Measurements from ENCODE around the gene TBR1. TPM values are rescaled to one million over a fixed set of nuclear protein-coding genes. Genes with fewer than 3 reads are reported as not detected.

The TBR1 gene
- total and polyA plus RNA-seq, 8 donors: not detected

- intact Hi-C loops (cut with DNase I; ENCODE audit: low total_unique reads): no loop called here
- whole genome bisulfite sequencing, 5 donors: 4 to 26% (median 6%) methylated on average over 15 to 125 of the region's 125 CpGs
- H3K27me3 ChIP-seq: peaks cover 60 to 100% (median 94%) of the 10 kb centered on the region in 3 donors
- DNase-seq: peak in 1 of 2 donors; percentile 64
- H3K27ac ChIP-seq: no peak overlapping the region
- peaks cover 17 to 38% (median 27%) of the 10 kb centered on the region in 4 donors for H3K4me1 ChIP-seq
- no peaks in the 10 kb centered on the region for H3K36me3 ChIP-seq
- H3K4me3 ChIP-seq: peak overlapping the region; percentile 19 to 47 (median 37)
- TF ChIP-seq POLR2AphosphoS5 (IDR thresholded peaks at IDR 0.05): no peak
- TF ChIP-seq POLR2A (IDR thresholded peaks at IDR 0.05): no peak
- no peak for TF ChIP-seq EP300 (IDR thresholded peaks at IDR 0.05)
- TF ChIP-seq CTCF (IDR thresholded peaks at IDR 0.05): no peak
- peaks cover 0 to 17% (median 3%) of the 10 kb centered on the region in 4 donors for H3K9me3 ChIP-seq
Observed at GRCh38 chr2:161423421-161424393, 7.6 kb downstream of the TBR1 start.

DNA sequence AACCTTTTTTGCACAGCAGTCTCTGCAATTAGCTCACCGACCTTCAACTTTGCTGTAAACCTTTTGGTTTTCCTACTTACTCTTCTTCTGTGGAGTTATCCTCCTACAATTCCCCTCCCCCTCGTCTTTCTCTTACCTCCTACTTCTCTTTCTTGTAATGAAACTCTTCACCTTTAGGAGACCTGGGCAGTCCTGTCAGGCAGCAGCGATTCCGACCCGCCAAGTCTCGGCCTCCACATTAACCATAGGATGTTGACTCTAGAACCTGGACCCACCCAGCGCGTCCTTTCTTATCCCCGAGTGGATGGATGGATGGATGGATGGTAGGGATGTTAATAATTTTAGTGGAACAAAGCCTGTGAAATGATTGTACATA lies 8.3 kb downstream of the TBR1 start:
- no peaks in the 10 kb centered on the region for H3K36me3 ChIP-seq
- no peak overlapping the region for H3K27ac ChIP-seq
- TF ChIP-seq CTCF (IDR thresholded peaks at IDR 0.05) (no peak), EP300 (IDR thresholded peaks at IDR 0.05) (no peak), POLR2AphosphoS5 (IDR thresholded peaks at IDR 0.05) (no peak)
- intact Hi-C loops (cut with DNase I; ENCODE audit: low total_unique reads): no loop called here
- peak in 1 of 2 donors; percentile 19 for DNase-seq
- WGBS, 5 donors: 11 to 20% (median 17%) methylated on average over 9 of the region's 9 CpGs
- H3K4me3 ChIP-seq: peak overlapping the region in 3 of 4 donors; percentile 29 to 47 (median 45)
- peaks cover 55 to 100% (median 92%) of the 10 kb centered on the region in 3 donors for H3K27me3 ChIP-seq
- peaks cover 13 to 31% (median 24%) of the 10 kb centered on the region in 4 donors for H3K4me1 ChIP-seq
- peaks cover 0 to 17% (median 3%) of the 10 kb centered on the region in 4 donors for H3K9me3 ChIP-seq

- intact Hi-C loops (cut with DNase I; ENCODE audit: low total_unique reads): no loop called here
- no peak for DNase-seq
- Histone ChIP-seq H3K4me1 (peaks cover 13 to 31% (median 24%) of the 10 kb centered on the region in 4 donors), H3K27ac (no peak overlapping the region), H3K9me3 (peaks cover 0 to 17% (median 3%) of the 10 kb centered on the region in 4 donors), H3K4me3 (no peak overlapping the region), H3K36me3 (no peaks in the 10 kb centered on the region), H3K27me3 (peaks cover 52 to 100% (median 90%) of the 10 kb centered on the region in 3 donors)
- TF ChIP-seq EP300 (IDR thresholded peaks at IDR 0.05) (no peak), POLR2AphosphoS5 (IDR thresholded peaks at IDR 0.05) (no peak), CTCF (IDR thresholded peaks at IDR 0.05) (no peak), POLR2A (IDR thresholded peaks at IDR 0.05) (no peak)
- 9 to 30% (median 21%) methylated on average over 4 of the region's 4 CpGs for WGBS, 5 donors
Observed at GRCh38 chr2:161424891-161425727, 9.0 kb downstream of the TBR1 start.
